ENCODE results near the gene FOSL1. TPM values are rescaled to one million over a fixed set of nuclear protein-coding genes. Genes with fewer than 3 reads are reported as not detected.

FOSL1 gene
- total and polyA plus RNA-seq, 4 donors, result 0.17 to 0.20 TPM; not detected in 2

GRCh38 chr11:65946655-65947054 is 46.5 kb upstream of the FOSL1 start:
- H3K9me3 ChIP-seq (ENCODE audit: control insufficient read depth in 4 of 4, low read length in 3 of 4), result no peaks in the 10 kb centered on the region
- WGBS, result 90% methylated on average over 4 of the region's 4 CpGs
- H3K9ac ChIP-seq (ENCODE audit: low read depth in 1 of 2, low read length in 2 of 2), result no peak overlapping the region
- no peaks in the 10 kb centered on the region for H3K36me3 ChIP-seq (ENCODE audit: control insufficient read depth in 4 of 4, insufficient read depth in 3 of 4, low read depth in 1 of 4, low read length in 3 of 4)
- H3K4me3 ChIP-seq (ENCODE audit: low read depth in 1 of 3, low read length in 3 of 3), result no peak overlapping the region
- no peak overlapping the region for H3K27ac ChIP-seq (ENCODE audit: low read depth in 1 of 2, low read length in 2 of 2)
- no peak for DNase-seq (ENCODE audit: low spot score)
- H3K27me3 ChIP-seq (ENCODE audit: control insufficient read depth in 4 of 4, insufficient read depth in 4 of 4, low read length in 3 of 4), result no peaks in the 10 kb centered on the region
- TF ChIP-seq FOXA2 (IDR thresholded peaks at IDR 0.05), result no peak
- no peak for TF ChIP-seq FOXA1 (IDR thresholded peaks at IDR 0.05)
- TF ChIP-seq NR2F2 (IDR thresholded peaks at IDR 0.05), result no peak
- TF ChIP-seq SP1 (IDR thresholded peaks at IDR 0.05), result no peak
- no peak for TF ChIP-seq CTCF (IDR thresholded peaks at IDR 0.05; ENCODE audit: low read depth, low read length, missing input control)
- H3K4me1 ChIP-seq (ENCODE audit: control insufficient read depth in 4 of 4, insufficient read depth in 4 of 4, low read length in 3 of 4), result peaks cover 0 to 4% (median 1%) of the 10 kb centered on the region in 4 donors

- Histone ChIP-seq H3K36me3 (ENCODE audit: control insufficient read depth in 4 of 4, insufficient read depth in 3 of 4, low read depth in 1 of 4, low read length in 3 of 4) (no peaks in the 10 kb centered on the region), H3K4me3 (ENCODE audit: low read depth in 1 of 3, low read length in 3 of 3) (no peak overlapping the region), H3K27ac (ENCODE audit: low read depth in 1 of 2, low read length in 2 of 2) (no peak overlapping the region), H3K27me3 (ENCODE audit: control insufficient read depth in 4 of 4, insufficient read depth in 4 of 4, low read length in 3 of 4) (no peaks in the 10 kb centered on the region), H3K9ac (ENCODE audit: low read depth in 1 of 2, low read length in 2 of 2) (no peak overlapping the region), H3K4me1 (ENCODE audit: control insufficient read depth in 4 of 4, insufficient read depth in 4 of 4, low read length in 3 of 4) (peaks cover 0 to 2% (median 0%) of the 10 kb centered on the region in 4 donors), H3K9me3 (ENCODE audit: control insufficient read depth in 4 of 4, low read length in 3 of 4) (no peaks in the 10 kb centered on the region)
- 93% methylated on average over 11 of the region's 11 CpGs for WGBS
- DNase-seq (ENCODE audit: low spot score), result no peak
- TF ChIP-seq RAD21 (IDR thresholded peaks at IDR 0.05) (no peak), FOXA2 (IDR thresholded peaks at IDR 0.05) (no peak), HNF4G (IDR thresholded peaks at IDR 0.05) (no peak), RXRA (IDR thresholded peaks at IDR 0.05) (no peak), EGR1 (IDR thresholded peaks at IDR 0.05; ENCODE audit: low read depth in 2 of 2) (no peak), REST (IDR thresholded peaks at IDR 0.05) (no peak), NR2F2 (IDR thresholded peaks at IDR 0.05) (no peak), ZBTB33 (IDR thresholded peaks at IDR 0.05) (no peak), GABPA (IDR thresholded peaks at IDR 0.05 in 1 of 2, conservative IDR thresholded peaks at IDR 0.05 in 1 of 2) (no peak), FOXA1 (IDR thresholded peaks at IDR 0.05) (no peak), HNF4A (conservative IDR thresholded peaks at IDR 0.05) (no peak), JUND (IDR thresholded peaks at IDR 0.05) (no peak), CTCF (IDR thresholded peaks at IDR 0.05; ENCODE audit: low read depth, low read length, missing input control) (no peak), ATF3 (IDR thresholded peaks at IDR 0.05) (no peak), TAF1 (conservative IDR thresholded peaks at IDR 0.05) (no peak), MAX (IDR thresholded peaks at IDR 0.05) (no peak), SP1 (IDR thresholded peaks at IDR 0.05) (no peak), YY1 (IDR thresholded peaks at IDR 0.05) (no peak)
Measured at GRCh38 chr11:65945941-65946558, 45.9 kb upstream of the FOSL1 start.

Measured in liver (tissue), 9 donors.